HG03575 (cell line): ENCODE measurements around the gene PLK3.
"Not testable (repeated sequence)": the region's sequence is repeated elsewhere in the genome, so short reads cannot be mapped to it uniquely, and the experiment has no call there.

Experiments
- ATAC-seq: cut with Tn5 transposase; IDR thresholded peaks from one replicate; pipeline ENCODE4 v1.9.1; 2021; ENCODE audit not compliant: unreplicated experiment, insufficient number of reproducible peaks, low FRiP score; ENCODE audit errors: extremely low read depth

PLK3 gene

GRCh38 chr1:44799770-44800584, at the start of gene PLK3:
PLK3 (plus strand) TSS chr1:44800377; CDS start chr1:44800464, 87 bp downstream.
- peak; percentile 67 for ATAC-seq

- no peak for ATAC-seq
Measured at GRCh38 chr1:44757420-44757819, 42.8 kb upstream of the PLK3 start.

- no peak for ATAC-seq
Measured at GRCh38 chr1:44759077-44759476, 41.1 kb upstream of the PLK3 start.

GRCh38 chr1:44760876-44761275, 39.3 kb upstream of the PLK3 start:
- ATAC-seq: no peak

- ATAC-seq: not testable (repeated sequence)
Measured at GRCh38 chr1:44766421-44766820, 33.8 kb upstream of the PLK3 start.

GRCh38 chr1:44775078-44775929, 24.9 kb upstream of the PLK3 start, which contains the start of gene RPS8:
RPS8 (plus strand) TSS chr1:44775540; CDS start chr1:44775597, 57 bp downstream.
- no peak for ATAC-seq

- no peak for ATAC-seq
Measured at GRCh38 chr1:44775930-44776729, 24.0 kb upstream of the PLK3 start.

- ATAC-seq: no peak
Measured at GRCh38 chr1:44776730-44777068, 23.5 kb upstream of the PLK3 start.

GRCh38 chr1:44777547-44777946, 22.6 kb upstream of the PLK3 start:
- no peak for ATAC-seq

DNA sequence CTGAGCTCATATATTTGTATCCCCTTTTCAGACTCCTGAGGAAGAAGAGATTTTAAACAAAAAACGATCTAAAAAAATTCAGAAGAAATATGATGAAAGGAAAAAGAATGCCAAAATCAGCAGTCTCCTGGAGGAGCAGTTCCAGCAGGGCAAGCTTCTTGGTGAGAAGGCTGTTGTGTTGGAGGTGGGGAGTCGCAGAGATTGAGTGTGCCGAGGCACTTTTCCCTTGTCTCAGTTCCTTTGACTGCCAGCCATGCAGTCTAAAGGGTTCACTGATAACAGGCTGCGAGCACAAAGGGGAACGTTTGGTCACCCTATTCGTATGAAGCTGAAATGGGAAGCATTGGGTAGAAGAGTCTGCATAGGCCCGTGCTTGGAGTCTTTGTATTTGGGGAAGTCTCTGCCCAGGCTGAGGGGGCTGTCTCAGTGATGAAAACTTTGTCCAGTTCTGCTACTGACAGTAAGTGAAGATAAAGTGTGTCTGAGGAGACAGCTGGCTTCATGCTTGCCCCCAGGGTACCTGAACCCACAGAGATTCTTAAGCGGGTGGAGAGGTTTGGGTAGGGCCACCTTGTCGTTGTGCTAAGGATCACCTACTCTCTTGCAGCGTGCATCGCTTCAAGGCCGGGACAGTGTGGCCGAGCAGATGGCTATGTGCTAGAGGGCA, 22.1 kb upstream of the PLK3 start:
- ATAC-seq: no peak

DNA sequence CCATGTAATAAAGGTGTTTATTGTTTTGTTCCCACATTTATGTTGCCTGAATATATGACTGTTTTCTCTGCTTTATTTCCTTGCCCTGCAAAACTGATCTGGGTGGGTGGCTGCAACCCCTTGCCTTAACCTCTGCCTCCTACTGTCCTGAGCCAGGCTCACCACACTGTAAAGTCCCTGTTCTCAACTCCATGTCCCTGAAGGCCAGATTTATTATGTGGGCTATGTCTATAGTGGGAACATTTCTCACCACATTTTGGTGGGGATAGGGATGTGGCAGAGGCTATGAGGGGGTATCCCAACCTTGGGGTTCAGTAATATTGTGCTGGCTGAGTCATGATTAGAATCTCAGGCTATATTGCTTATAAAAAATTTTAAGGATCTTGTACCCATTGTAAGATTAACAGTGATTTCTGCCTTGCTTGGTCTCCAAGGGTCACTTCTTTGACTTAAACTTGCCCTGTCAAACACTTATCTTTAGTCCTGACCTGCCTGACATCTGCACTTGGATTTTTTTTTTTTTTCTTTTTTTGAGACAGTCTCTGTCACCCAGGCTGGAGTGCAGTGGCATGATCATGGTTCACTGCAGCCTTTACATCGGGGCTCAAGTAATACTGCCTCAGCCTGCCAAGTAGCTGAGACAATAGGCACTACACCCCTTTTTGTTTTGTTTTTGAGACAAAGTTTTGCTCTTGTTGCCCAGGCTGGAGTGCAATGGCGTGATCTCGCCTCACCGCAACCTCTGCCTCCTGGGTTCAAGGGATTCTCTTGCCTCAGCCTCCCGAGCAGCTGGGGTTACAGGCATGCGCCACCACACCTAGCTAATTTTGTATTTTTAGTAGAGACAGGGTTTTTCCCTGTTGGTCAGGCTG, 21.2 kb upstream of the PLK3 start:
- ATAC-seq: no peak

GRCh38 chr1:44780583-44781121, 19.5 kb upstream of the PLK3 start:
- no peak for ATAC-seq

DNA sequence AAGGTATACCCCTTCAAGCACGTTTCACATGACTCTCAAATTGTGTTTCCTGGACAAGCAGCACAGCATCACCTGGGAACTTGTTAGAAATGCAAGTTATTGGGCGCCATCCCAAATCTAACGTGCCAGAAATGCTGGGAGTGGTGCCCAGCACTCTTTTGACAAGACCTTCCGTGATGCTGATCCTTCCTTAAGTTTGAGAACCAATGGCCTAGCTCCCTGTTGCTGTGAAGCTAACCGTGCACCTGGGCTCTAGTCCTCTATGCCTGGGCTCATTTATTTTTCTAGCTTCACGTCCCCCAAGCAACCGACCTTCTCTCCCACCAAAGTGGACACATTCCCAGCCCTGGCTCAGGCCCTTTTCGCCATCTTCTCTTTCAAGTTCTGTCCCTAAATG, 16.5 kb upstream of the PLK3 start:
- ATAC-seq: no peak

- no peak for ATAC-seq
Measured at GRCh38 chr1:44784094-44785028, 15.8 kb upstream of the PLK3 start.

DNA sequence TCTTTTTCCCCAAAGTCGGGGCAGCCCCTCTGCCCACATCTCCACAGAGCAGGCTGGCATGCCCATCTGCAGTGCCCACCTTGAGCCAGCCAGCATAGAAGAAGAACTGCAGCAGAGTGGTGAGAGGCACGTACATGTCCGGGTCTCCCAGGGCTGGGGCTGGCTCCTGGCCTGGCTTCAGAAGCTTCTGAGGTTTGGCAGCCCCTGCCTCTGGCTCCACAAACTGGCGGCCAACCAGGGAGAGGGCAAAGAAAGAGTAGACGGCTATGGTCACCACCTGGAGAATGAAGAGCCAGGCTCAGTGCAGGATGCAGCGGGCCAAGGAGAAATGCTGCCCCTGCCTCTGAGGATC, 15.2 kb upstream of the PLK3 start:
- no peak for ATAC-seq

DNA sequence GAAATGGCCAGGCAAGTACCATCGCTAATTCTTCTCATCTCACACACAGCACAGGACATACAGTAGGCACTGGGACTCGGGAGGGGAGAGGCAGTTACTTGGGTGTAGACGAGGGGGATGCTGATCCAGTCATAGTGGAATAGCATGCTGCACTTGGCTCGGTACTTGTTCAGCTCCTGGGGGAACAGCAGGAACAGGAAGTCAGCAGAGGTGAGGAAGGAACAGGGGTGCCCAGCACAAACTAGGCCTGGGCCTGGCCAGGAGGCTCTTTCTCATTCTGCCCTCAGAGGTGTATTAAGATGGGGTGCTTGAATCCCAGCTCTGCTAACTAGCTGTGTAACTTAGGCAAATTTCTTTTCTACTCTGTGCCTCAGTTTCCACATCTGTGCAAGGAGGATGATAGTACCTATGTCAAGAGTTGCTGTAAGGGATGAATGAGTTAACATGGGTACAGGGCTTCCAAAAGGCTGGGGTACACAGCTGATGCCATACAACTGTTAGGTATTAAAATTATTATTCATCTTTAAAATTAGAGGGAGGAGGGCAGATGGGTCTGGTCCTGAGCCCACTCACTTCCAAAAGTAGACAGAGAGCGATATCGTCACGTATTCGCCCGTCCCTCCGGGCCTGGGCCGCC, 14.6 kb upstream of the PLK3 start:
- no peak for ATAC-seq
